ENCODE measurements around the gene COL6A3.
"Not testable (repeated sequence)": the region's sequence is repeated elsewhere in the genome, so short reads cannot be mapped to it uniquely, and the experiment has no call there.

COL6A3 gene

GRCh38 chr2:237379636-237380035 is 34.3 kb downstream of the COL6A3 start:
- no peak for DNase-seq (ENCODE audit: low read depth)

- no peak for DNase-seq (ENCODE audit: low read depth)
Measured at GRCh38 chr2:237378650-237379049, 35.3 kb downstream of the COL6A3 start.

- DNase-seq (ENCODE audit: low read depth) = no peak
Measured at GRCh38 chr2:237374284-237375060, 39.5 kb downstream of the COL6A3 start.

- no peak for DNase-seq (ENCODE audit: low read depth)
Measured at GRCh38 chr2:237371856-237372255, 42.1 kb downstream of the COL6A3 start.

- DNase-seq (ENCODE audit: low read depth) = no peak
Measured at GRCh38 chr2:237365671-237366070, 48.3 kb downstream of the COL6A3 start.

- no peak for DNase-seq (ENCODE audit: low read depth)
Measured at GRCh38 chr2:237364655-237365054, 49.3 kb downstream of the COL6A3 start.

GRCh38 chr2:237361194-237362004 is 52.6 kb downstream of the COL6A3 start:
- DNase-seq (ENCODE audit: low read depth) = no peak

GRCh38 chr2:237359894-237360780 is 53.8 kb downstream of the COL6A3 start:
- DNase-seq (ENCODE audit: low read depth) = no peak

GRCh38 chr2:237359518-237359840 is 54.5 kb downstream of the COL6A3 start:
- no peak for DNase-seq (ENCODE audit: low read depth)

- no peak for DNase-seq (ENCODE audit: low read depth)
Measured at GRCh38 chr2:237358721-237359517, 55.0 kb downstream of the COL6A3 start.

GRCh38 chr2:237355701-237356100 is 58.3 kb downstream of the COL6A3 start:
- DNase-seq (ENCODE audit: low read depth) = no peak

GRCh38 chr2:237354892-237355291 is 59.1 kb downstream of the COL6A3 start:
- peak; percentile 22 for DNase-seq (ENCODE audit: low read depth)

- not testable (repeated sequence) for DNase-seq (ENCODE audit: low read depth)
Measured at GRCh38 chr2:237354172-237354571, 59.8 kb downstream of the COL6A3 start.

- DNase-seq (ENCODE audit: low read depth) = no peak
Measured at GRCh38 chr2:237353215-237353614, 60.7 kb downstream of the COL6A3 start.

GRCh38 chr2:237352279-237352845 is 61.6 kb downstream of the COL6A3 start:
- DNase-seq (ENCODE audit: low read depth) = no peak

GRCh38 chr2:237351796-237352195 is 62.2 kb downstream of the COL6A3 start:
- no peak for DNase-seq (ENCODE audit: low read depth)

GRCh38 chr2:237351046-237351445 is 62.9 kb downstream of the COL6A3 start:
- no peak for DNase-seq (ENCODE audit: low read depth)

GRCh38 chr2:237350597-237350996 is 63.4 kb downstream of the COL6A3 start:
- no peak for DNase-seq (ENCODE audit: low read depth)

GRCh38 chr2:237350070-237350469 is 63.9 kb downstream of the COL6A3 start:
- DNase-seq (ENCODE audit: low read depth) = no peak

- DNase-seq (ENCODE audit: low read depth) = no peak
Measured at GRCh38 chr2:237348281-237348865, 65.6 kb downstream of the COL6A3 start.
